H1 (cell line): Measurements from ENCODE around the gene TBC1D22A. TPM values are rescaled to one million over a fixed set of nuclear protein-coding genes. Genes with fewer than 3 reads are reported as not detected.

Source experiments
- CTCF ChIA-PET: fragments of 300-600 bp; sonication (Branson Sonifier 250); formaldehyde crosslinking; loops from one replicate; lab custom pipeline; 2021; ENCODE audit not compliant: partially characterized antibody; lab: Charles Lee
- POLR2A ChIA-PET: fragments of 300-600 bp; sonication (Branson Sonifier 250); formaldehyde crosslinking; loops from one replicate; lab custom pipeline; 2021; ENCODE audit warnings: inconsistent platforms; ENCODE audit not compliant: partially characterized antibody; lab: Charles Lee
- DNase-seq, 2 experiments: peaks; one replicate each; pipeline versions ENCODE4 v3.0.0 to v3.0.0-alpha.2; 2010 to 2022; ENCODE audit warnings: low spot score in 2 of 2, low read depth in 1 of 2, mixed read lengths in 1 of 2
- FAIRE-seq: peaks from 2 replicates; lab custom pipeline; 2011; peaks lifted over from hg19 to GRCh38; lab: Jason Lieb, UNC
- H2AFZ ChIP-seq: 2 replicates; pipeline ENCODE4 v1.8.1; 2012; ENCODE audit warnings: low read length, inconsistent platforms
- H2AK5ac ChIP-seq: 2 replicates; pipeline ENCODE4 v1.6.1; 2013; ENCODE audit warnings: low read depth, low read length
- H2BK120ac ChIP-seq: replicated peaks from 2 replicates; pipeline ENCODE3; 2013; ENCODE audit warnings: low read depth, low read length, inconsistent platforms
- H2BK12ac ChIP-seq: 2 replicates; pipeline ENCODE4 v1.6.1; 2013; ENCODE audit warnings: low read depth, low read length
- H2BK15ac ChIP-seq: 2 replicates; pipeline ENCODE4 v1.6.1; 2013; ENCODE audit warnings: low read length
- H2BK20ac ChIP-seq: 2 replicates; pipeline ENCODE4 v1.6.1; 2013; ENCODE audit warnings: low read length
- H2BK5ac ChIP-seq: 2 replicates; pipeline ENCODE4 v1.6.1; 2013; ENCODE audit warnings: low read depth, low read length
- H3K14ac ChIP-seq: 2 replicates; pipeline ENCODE4 v1.6.1; 2013; ENCODE audit warnings: inconsistent platforms; ENCODE audit not compliant: insufficient read length
- H3K18ac ChIP-seq: 2 replicates; pipeline ENCODE4 v1.6.1; 2013; ENCODE audit warnings: low read length; ENCODE audit errors: extremely low read depth
- H3K23ac ChIP-seq: 2 replicates; pipeline ENCODE4 v1.6.1; 2013; ENCODE audit warnings: inconsistent platforms; ENCODE audit not compliant: insufficient read length
- H3K23me2 ChIP-seq: 2 replicates; pipeline ENCODE4 v1.6.1; 2013; ENCODE audit warnings: low read depth, low read length
- H3K27ac ChIP-seq: 2 replicates; pipeline ENCODE4 v1.6.1; 2011; ENCODE audit warnings: low read depth, low read length, inconsistent platforms
- H3K27me3 ChIP-seq, 4 experiments: replicated peaks in 1 of 4; 1 replicate in 1 of 4; 2 replicates in 3 of 4; pipeline versions ENCODE4 v1.6.1 to v1.8.1; 2011 to 2013; ENCODE audit warnings: low read length in 3 of 4, mild to moderate bottlenecking in 3 of 4, inconsistent platforms in 2 of 4, mixed read lengths in 2 of 4, moderate library complexity in 1 of 4; ENCODE audit not compliant: control insufficient read depth in 3 of 4, insufficient read depth in 3 of 4; ENCODE audit errors: extremely low read depth in 1 of 4
- H3K36me3 ChIP-seq, 4 experiments: 2 replicates each; pipeline versions ENCODE4 v1.6.1 to v1.8.1; 2011 to 2013; ENCODE audit warnings: mild to moderate bottlenecking in 4 of 4, low read length in 3 of 4, moderate library complexity in 2 of 4, control low read depth in 1 of 4, inconsistent platforms in 1 of 4; ENCODE audit not compliant: insufficient read depth in 4 of 4, control insufficient read depth in 2 of 4
- H3K4ac ChIP-seq: replicated peaks from 2 replicates; pipeline ENCODE3; 2013; ENCODE audit warnings: low read length, low read depth, mixed read lengths, inconsistent platforms; ENCODE audit not compliant: insufficient read length
- H3K4me1 ChIP-seq, 4 experiments: replicated peaks in 1 of 4; 1 replicate in 1 of 4; 2 replicates in 3 of 4; pipeline versions ENCODE4 v1.6.1 to v1.8.1; 2011 to 2013; ENCODE audit warnings: low read length in 3 of 4, inconsistent platforms in 2 of 4, mixed read lengths in 1 of 4; ENCODE audit not compliant: insufficient read depth in 4 of 4, control insufficient read depth in 3 of 4
- H3K4me2 ChIP-seq, 2 experiments: 2 replicates each; pipeline versions ENCODE4 v1.6.1 to v1.8.1; 2011 to 2013; ENCODE audit warnings: low read depth in 2 of 2, low read length in 2 of 2, control low read depth in 1 of 2, inconsistent platforms in 1 of 2, mild to moderate bottlenecking in 1 of 2; ENCODE audit not compliant: insufficient read depth in 1 of 2
- H3K4me3 ChIP-seq, 4 experiments: fragments of 200-600, 300-600 bp in 1 of 4; sonication (generic), shearing (Covaris generic), sonication (Bioruptor Twin) in 1 of 4; 2 replicates each; pipeline versions ENCODE4 v1.5.1 to v1.8.1; 2011 to 2016; ENCODE audit warnings: low read length in 4 of 4, low read depth in 3 of 4, control low read depth in 2 of 4, inconsistent platforms in 2 of 4, mild to moderate bottlenecking in 2 of 4, mixed read lengths in 1 of 4, moderate library complexity in 1 of 4; ENCODE audit not compliant: insufficient read depth in 2 of 4; ENCODE audit errors: extremely low read depth in 1 of 4
- H3K56ac ChIP-seq: replicated peaks from 2 replicates; pipeline ENCODE3; 2013; ENCODE audit warnings: low read depth, mild to moderate bottlenecking, mixed read lengths, low read length, inconsistent platforms; ENCODE audit not compliant: insufficient read length
- H3K79me1 ChIP-seq: 2 replicates; pipeline ENCODE4 v1.6.1; 2013; ENCODE audit warnings: low read depth, low read length, control low read depth
- H3K79me2 ChIP-seq, 2 experiments: 2 replicates each; pipeline versions ENCODE4 v1.6.1 to v1.8.1; 2012 to 2013; ENCODE audit warnings: low read length in 2 of 2, mild to moderate bottlenecking in 2 of 2, inconsistent platforms in 1 of 2; ENCODE audit not compliant: insufficient read depth in 2 of 2, control insufficient read depth in 1 of 2
- H3K9ac ChIP-seq, 4 experiments: replicated peaks in 1 of 4; 1 replicate in 1 of 4; 2 replicates in 3 of 4; pipeline versions ENCODE4 v1.6.1 to v1.8.1; 2011 to 2013; ENCODE audit warnings: low read depth in 3 of 4, low read length in 3 of 4, control low read depth in 2 of 4, mild to moderate bottlenecking in 2 of 4, moderate library complexity in 2 of 4, inconsistent platforms in 1 of 4; ENCODE audit errors: extremely low read depth in 1 of 4
- H3K9me3 ChIP-seq, 2 experiments: 2 replicates each; pipeline versions ENCODE4 v1.6.1 to v1.8.1; 2012 to 2013; ENCODE audit warnings: mild to moderate bottlenecking in 2 of 2, moderate library complexity in 2 of 2, control low read depth in 1 of 2, inconsistent platforms in 1 of 2, low read depth in 1 of 2, low read length in 1 of 2, mixed read lengths in 1 of 2; ENCODE audit not compliant: insufficient read depth in 2 of 2
- H4K20me1 ChIP-seq, 2 experiments: replicated peaks in 1 of 2; 2 replicates each; pipeline versions ENCODE3 to v1.8.1; 2011 to 2013; ENCODE audit warnings: inconsistent platforms in 2 of 2, low read length in 2 of 2, mild to moderate bottlenecking in 1 of 2; ENCODE audit not compliant: insufficient read depth in 2 of 2, control insufficient read depth in 1 of 2
- H4K5ac ChIP-seq: 2 replicates; pipeline ENCODE4 v1.6.1; 2013; ENCODE audit warnings: low read length, low read depth, mixed read lengths, inconsistent platforms; ENCODE audit not compliant: insufficient read length
- H4K8ac ChIP-seq: 2 replicates; pipeline ENCODE4 v1.8.0; 2013; ENCODE audit warnings: mild to moderate bottlenecking, moderate library complexity, low read length, inconsistent platforms; ENCODE audit not compliant: insufficient read depth; ENCODE audit errors: extremely low read depth
- H4K91ac ChIP-seq: replicated peaks from 2 replicates; pipeline ENCODE3; 2013; ENCODE audit warnings: low read length, mixed read lengths, inconsistent platforms; ENCODE audit not compliant: insufficient read length
- ATF3 ChIP-seq: IDR thresholded peaks from 2 replicates; pipeline ENCODE4 v1.6.1; 2011; ENCODE audit warnings: low read depth, mild to moderate bottlenecking, low read length; ENCODE audit not compliant: insufficient read depth
- CHD1 ChIP-seq: IDR thresholded peaks from 2 replicates; pipeline ENCODE4 v1.6.1; 2012; ENCODE audit warnings: low read depth, low read length, improper control_type of control experiment
- JUND ChIP-seq: IDR thresholded peaks from 2 replicates; pipeline ENCODE4 v1.6.1; 2011; ENCODE audit warnings: mild to moderate bottlenecking, improper control_type of control experiment, low read length
- PHF8 ChIP-seq: fragments of 200-600 bp; sonication (generic); conservative IDR thresholded peaks from 2 replicates; pipeline ENCODE4 v1.7.1; 2012; ENCODE audit warnings: low read depth, mild to moderate bottlenecking, inconsistent platforms, low read length, moderate library complexity
- SAP30 ChIP-seq: fragments of 300-600 bp; sonication (generic); IDR thresholded peaks from 2 replicates; pipeline ENCODE4 v1.7.1; 2012; ENCODE audit warnings: low read length, moderate library complexity, mild to moderate bottlenecking, inconsistent platforms; ENCODE audit not compliant: insufficient read depth, insufficient replicate concordance
- WGBS, 2 experiments: shearing (Covaris generic) in 1 of 2; methylation state at CpG; one replicate each; pipeline versions ENCODE4 v1.1.6 to v1.1.7; 2013 to 2015; ENCODE audit warnings: low lambda C conversion rate in 2 of 2, mixed read lengths in 2 of 2, inconsistent platforms in 1 of 2, low coverage in 1 of 2, missing lambda C conversion rate in 1 of 2; ENCODE audit not compliant: insufficient replicate concordance in 2 of 2, insufficient coverage in 1 of 2, insufficient read length in 1 of 2; ENCODE audit errors: extremely low coverage in 1 of 2, missing lambda C conversion rate in 1 of 2; 5-methylcytosine and 5-hydroxymethylcytosine counted together
- polyA plus RNA-seq, 7 experiments: library from polyadenylated mRNA; depleted of rRNA in 3 of 7; stranded (reverse) in 5 of 7; unstranded in 2 of 7; fragments of >200 nt in 5 of 7; fragments of 200-250 nt in 2 of 7; gene quantifications; 1 replicate in 5 of 7; 2 replicates in 1 of 7; 4 replicates in 1 of 7; pipeline versions ENCODE4 v1.2.1 to v1.2.3, GENCODE V29; 2011 to 2013; ENCODE audit warnings: missing spikeins in 2 of 7, mixed read lengths in 2 of 7
- total RNA-seq: library from RNA; stranded (reverse); fragmentation: NEBNext Ultra II Directional; extraction: Animal tissue kit (Norgen Biotek cat#: 25700); gene quantifications from 2 replicates; pipeline ENCODE4 v1.2.1, GENCODE V29; 2021

The TBC1D22A gene
- total and polyA plus RNA-seq, 2 of the 8 experiments (the other 6 are each of a cell fraction or from before 2014, with no cell fraction given): 11.9 to 18.4 TPM

- no peaks in the 10 kb centered on the region for H3K27me3 ChIP-seq
- H4K91ac ChIP-seq: peak overlapping the region; percentile 89
- WGBS, 2 experiments: 96% methylated on average over 2 of the region's 2 CpGs; no CpG with 5 or more reads in 1 of the 2 experiments
- H3K9ac ChIP-seq: no peak overlapping the region
- DNase-seq (no peak), FAIRE-seq (no peak)
- CTCF ChIA-PET: no interaction called here
- peak overlapping the region; percentile 43 for H2BK120ac ChIP-seq
- H3K23ac ChIP-seq: no peak overlapping the region
- H3K4me2 ChIP-seq: no peak overlapping the region
- no peak overlapping the region for H3K14ac ChIP-seq
- H2BK15ac ChIP-seq: 0 out of 2 replicates have a peak overlapping the region, but pooled peaks have one; percentile 46
- H2BK12ac ChIP-seq: peak overlapping the region; percentile 39; the same call in 1 of the 2 replicates
- H3K4me3 ChIP-seq: no peak overlapping the region
- peaks cover 3 to 22% (median 9%) of the 10 kb centered on the region in 4 experiments for H3K4me1 ChIP-seq
- no peak overlapping the region for H2AFZ ChIP-seq
- POLR2A ChIA-PET: no interaction called here
- no peaks in the 10 kb centered on the region for H3K9me3 ChIP-seq
- H3K79me1 ChIP-seq: no peaks in the 10 kb centered on the region; the same call in 1 of the 2 replicates
- H4K5ac ChIP-seq: peak overlapping the region; percentile 47
- H4K8ac ChIP-seq: 0 out of 2 replicates have a peak overlapping the region, but pooled peaks have one; percentile 51
- no peak overlapping the region for H2BK20ac ChIP-seq
- no peaks in the 10 kb centered on the region for H4K20me1 ChIP-seq
- no peak overlapping the region for H3K18ac ChIP-seq
- H3K4ac ChIP-seq: no peak overlapping the region
- no peaks in the 10 kb centered on the region for H3K23me2 ChIP-seq
- H2BK5ac ChIP-seq: no peak overlapping the region; the same call in 1 of the 2 replicates
- no peaks in the 10 kb centered on the region for H3K79me2 ChIP-seq
- no peaks in the 10 kb centered on the region for H3K36me3 ChIP-seq
- H3K27ac ChIP-seq: no peak overlapping the region
- no peak overlapping the region for H3K56ac ChIP-seq
- H2AK5ac ChIP-seq: 0 out of 2 replicates have a peak overlapping the region, but pooled peaks have one; percentile 86
- TF ChIP-seq SAP30: no peak
- TF ChIP-seq PHF8: no peak
- TF ChIP-seq CHD1: no peak
- no peak for TF ChIP-seq ATF3
- no peak for TF ChIP-seq JUND
Observed at GRCh38 chr22:47100019-47100418, 337.6 kb downstream of the TBC1D22A start.
